ENCODE data around the gene MROH8.

MROH8 gene

DNA sequence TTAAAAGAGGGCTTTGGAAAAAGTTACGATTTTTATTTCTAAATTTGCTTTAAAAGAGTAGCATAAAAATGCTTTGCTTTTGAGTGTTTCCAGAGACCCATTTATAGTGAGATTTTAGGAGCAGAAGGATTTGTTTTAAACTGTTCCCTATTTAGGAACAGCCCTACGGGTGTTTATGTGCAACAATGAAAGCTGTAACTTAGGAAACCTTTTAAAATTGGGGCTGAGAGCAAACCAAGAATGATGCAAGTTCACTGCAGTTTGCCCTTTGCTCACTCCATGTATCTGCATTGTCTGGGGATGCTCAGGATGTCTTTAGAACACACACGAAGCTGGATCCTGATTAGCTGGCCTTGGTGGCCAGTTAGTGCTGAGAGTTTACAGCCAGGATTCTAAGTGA lies 41.4 kb upstream of the MROH8 start:
- no peak overlapping the region for H3K4me3 ChIP-seq (ENCODE audit: low read depth, low read length)
- TF ChIP-seq, protein P1, sequence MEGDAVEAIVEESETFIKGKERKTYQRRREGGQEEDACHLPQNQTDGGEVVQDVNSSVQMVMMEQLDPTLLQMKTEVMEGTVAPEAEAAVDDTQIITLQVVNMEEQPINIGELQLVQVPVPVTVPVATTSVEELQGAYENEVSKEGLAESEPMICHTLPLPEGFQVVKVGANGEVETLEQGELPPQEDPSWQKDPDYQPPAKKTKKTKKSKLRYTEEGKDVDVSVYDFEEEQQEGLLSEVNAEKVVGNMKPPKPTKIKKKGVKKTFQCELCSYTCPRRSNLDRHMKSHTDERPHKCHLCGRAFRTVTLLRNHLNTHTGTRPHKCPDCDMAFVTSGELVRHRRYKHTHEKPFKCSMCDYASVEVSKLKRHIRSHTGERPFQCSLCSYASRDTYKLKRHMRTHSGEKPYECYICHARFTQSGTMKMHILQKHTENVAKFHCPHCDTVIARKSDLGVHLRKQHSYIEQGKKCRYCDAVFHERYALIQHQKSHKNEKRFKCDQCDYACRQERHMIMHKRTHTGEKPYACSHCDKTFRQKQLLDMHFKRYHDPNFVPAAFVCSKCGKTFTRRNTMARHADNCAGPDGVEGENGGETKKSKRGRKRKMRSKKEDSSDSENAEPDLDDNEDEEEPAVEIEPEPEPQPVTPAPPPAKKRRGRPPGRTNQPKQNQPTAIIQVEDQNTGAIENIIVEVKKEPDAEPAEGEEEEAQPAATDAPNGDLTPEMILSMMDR (IDR thresholded peaks at IDR 0.05; ENCODE audit: borderline replicate concordance, insufficient read depth, low read depth, low read length): no peak

DNA sequence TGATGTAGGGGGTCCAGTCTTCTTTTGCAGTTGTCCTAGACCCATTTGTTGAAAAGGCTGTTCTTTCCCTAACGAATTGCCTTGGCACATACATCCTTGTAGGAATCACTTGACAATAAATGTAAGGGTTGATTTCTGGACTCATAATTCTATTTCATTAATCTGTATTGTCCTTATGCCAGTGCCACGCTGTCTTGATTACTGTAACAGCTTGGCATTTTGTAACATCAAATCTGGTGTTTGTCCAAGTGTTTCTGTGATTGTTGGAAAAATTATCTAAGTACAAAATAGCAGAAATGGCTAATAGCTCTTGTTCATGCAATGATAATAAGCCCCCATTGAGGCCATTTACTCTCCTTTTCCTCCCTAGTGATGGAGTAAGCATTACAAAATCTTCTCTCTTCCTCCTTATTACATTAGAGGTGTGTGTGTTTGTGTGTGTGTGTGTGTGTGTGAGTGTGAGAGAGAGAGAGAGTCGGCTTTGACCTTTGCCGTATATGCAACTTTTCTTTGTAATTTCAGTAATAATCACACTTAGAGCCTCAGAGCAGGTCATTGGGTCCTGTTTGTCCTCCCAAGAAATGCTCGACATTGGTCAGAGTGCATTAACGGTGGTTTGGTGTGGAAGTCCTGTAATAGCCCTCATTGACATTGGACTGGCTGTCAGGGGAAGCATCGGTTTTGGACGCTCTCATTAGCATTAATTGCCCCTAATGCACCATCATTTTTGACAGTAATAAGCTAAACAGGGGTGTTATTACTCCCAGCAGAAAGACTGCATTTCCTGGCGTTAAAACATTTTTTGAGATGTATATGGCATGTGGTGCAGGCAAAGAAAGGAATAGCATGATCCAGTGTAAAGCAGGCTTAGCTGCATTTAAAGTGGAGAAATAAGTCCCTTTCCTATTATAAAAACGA lies 40.7 kb upstream of the MROH8 start:
- TF ChIP-seq, protein P1 (IDR thresholded peaks at IDR 0.05; ENCODE audit: borderline replicate concordance, insufficient read depth, low read depth, low read length): no peak

DNA sequence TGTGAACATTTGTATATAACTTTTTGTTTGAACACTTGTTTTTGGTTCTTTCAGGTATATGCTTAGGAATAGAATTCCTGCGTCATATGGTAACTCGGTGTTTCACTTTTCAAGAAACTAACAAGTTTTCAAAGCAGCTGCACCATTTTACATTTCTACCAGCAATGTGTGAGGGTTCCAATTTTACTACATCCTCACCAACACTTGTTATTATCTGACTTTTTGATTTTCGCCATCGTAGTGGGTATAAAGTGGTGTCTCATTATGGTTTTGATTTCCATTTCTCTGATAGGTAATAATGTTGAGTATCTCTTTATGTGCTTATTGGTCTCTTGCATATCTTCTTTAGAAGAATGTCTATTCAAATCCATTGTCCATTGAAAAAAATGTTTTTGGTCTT lies 39.6 kb upstream of the MROH8 start:
- TF ChIP-seq, protein P1 (IDR thresholded peaks at IDR 0.05; ENCODE audit: borderline replicate concordance, insufficient read depth, low read depth, low read length): no peak
- H3K4me3 ChIP-seq (ENCODE audit: low read depth, low read length): no peak overlapping the region

More for the DNA sequence above, 40.7 kb upstream of the MROH8 start:
- no peak overlapping the region for H3K4me3 ChIP-seq (ENCODE audit: low read depth, low read length)

DNA sequence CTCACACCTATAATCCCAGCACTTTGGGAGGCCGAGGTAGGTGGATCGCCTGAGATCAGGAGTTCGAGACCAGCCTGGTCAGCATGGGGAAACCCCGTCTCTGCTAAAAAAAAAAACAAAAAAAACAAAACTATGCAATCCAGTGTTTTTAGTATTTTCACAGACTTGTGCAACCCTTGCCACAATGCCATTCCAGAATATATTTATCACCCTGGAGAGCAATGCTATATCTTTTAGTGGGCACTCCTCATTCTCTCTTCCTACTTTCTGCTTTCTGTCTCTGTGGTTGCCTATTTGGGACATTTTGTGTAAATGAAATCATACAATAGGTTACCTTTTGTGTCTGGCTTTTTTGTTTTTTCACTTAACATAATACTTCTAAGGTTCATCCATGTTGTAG lies 39.1 kb upstream of the MROH8 start:
- TF ChIP-seq, protein P1 (IDR thresholded peaks at IDR 0.05; ENCODE audit: borderline replicate concordance, insufficient read depth, low read depth, low read length): no peak
- no peak overlapping the region for H3K4me3 ChIP-seq (ENCODE audit: low read depth, low read length)

DNA sequence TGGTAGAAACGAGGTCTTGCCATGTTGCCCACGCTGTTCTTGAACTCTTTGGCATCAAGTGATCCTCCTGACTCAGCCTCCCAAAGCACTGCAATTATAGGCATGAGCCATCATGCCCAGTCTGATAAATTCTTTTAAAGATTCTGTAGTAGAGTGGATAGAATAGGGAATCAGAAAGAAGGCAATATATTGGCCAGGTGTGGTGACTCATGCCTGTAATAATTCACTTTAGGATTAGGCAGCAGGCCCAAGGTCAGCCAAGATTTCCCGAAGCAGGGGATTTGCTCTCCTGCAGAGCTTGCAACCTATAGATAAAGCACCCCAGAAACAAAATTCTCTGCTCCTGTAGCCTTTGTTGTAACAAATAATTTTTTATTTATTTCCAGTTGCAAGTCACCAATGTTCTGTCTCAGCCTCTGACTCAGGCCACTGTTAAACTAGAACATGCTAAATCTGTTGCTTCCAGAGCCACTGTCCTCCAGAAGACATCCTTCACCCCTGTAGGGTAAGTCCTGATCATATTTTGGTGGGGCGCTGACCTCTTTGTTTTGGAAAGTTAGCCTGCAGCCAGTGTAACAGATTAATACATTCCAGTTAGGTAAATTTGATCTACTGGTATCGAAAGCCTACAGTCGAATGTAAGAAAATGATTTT lies 30.4 kb upstream of the MROH8 start:
- TF ChIP-seq, protein P1 (IDR thresholded peaks at IDR 0.05; ENCODE audit: borderline replicate concordance, insufficient read depth, low read depth, low read length): no peak
- H3K4me3 ChIP-seq (ENCODE audit: low read depth, low read length): no peak overlapping the region

DNA sequence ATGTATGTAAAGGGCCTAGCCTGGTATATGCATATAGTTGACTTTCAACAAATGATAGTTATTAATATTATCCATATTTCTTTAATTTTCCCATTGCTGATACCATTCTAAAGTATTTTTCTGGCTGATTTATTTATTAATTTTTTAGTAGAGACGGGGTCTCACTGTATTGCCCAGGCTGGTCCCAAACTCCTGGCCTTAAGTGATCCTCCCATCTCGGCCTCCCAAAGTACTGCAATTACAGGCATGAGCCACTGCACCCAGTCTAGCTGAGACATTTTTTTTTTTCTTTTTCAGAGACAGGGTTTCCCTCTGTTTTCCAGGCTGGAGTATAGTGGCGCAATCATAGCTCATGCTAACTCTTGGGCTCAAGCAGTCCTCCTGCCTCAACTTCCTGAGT lies 29.8 kb upstream of the MROH8 start:
- TF ChIP-seq, protein P1 (IDR thresholded peaks at IDR 0.05; ENCODE audit: borderline replicate concordance, insufficient read depth, low read depth, low read length): no peak
- H3K4me3 ChIP-seq (ENCODE audit: low read depth, low read length): no peak overlapping the region

Data from GM12875 (cell line).